ENCODE data around the gene FAM221A. TPM values are rescaled to one million over a fixed set of nuclear protein-coding genes. Genes with fewer than 3 reads are reported as not detected.

FAM221A gene
- total and polyA plus RNA-seq, 9 of the 15 experiments (the other 6 are each of a cell fraction or from before 2014, with no cell fraction given): not detected

GRCh38 chr7:23680414-23681405 is 711 bp downstream of the FAM221A start:
- CTCF ChIA-PET (ENCODE audit: low intra/inter-chr PET ratio): no interaction called here
- no peak for FAIRE-seq
- H3K4me3 ChIP-seq: no peak overlapping the region
- TF ChIP-seq, protein P1, sequence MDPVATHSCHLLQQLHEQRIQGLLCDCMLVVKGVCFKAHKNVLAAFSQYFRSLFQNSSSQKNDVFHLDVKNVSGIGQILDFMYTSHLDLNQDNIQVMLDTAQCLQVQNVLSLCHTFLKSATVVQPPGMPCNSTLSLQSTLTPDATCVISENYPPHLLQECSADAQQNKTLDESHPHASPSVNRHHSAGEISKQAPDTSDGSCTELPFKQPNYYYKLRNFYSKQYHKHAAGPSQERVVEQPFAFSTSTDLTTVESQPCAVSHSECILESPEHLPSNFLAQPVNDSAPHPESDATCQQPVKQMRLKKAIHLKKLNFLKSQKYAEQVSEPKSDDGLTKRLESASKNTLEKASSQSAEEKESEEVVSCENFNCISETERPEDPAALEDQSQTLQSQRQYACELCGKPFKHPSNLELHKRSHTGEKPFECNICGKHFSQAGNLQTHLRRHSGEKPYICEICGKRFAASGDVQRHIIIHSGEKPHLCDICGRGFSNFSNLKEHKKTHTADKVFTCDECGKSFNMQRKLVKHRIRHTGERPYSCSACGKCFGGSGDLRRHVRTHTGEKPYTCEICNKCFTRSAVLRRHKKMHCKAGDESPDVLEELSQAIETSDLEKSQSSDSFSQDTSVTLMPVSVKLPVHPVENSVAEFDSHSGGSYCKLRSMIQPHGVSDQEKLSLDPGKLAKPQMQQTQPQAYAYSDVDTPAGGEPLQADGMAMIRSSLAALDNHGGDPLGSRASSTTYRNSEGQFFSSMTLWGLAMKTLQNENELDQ (CRISPR knock-in tag; IDR thresholded peaks at IDR 0.05; ENCODE audit: borderline replicate concordance): no peak
- TF ChIP-seq SRSF1 (IDR thresholded peaks at IDR 0.05; ENCODE audit: low read depth, low read length): no peak
- TF ChIP-seq TAF7 (tag; IDR thresholded peaks at IDR 0.05): no peak
- no peak for TF ChIP-seq CREB1 (IDR thresholded peaks at IDR 0.05)
- TF ChIP-seq CREB1 (CRISPR knock-in tag; IDR thresholded peaks at IDR 0.05): no peak
- no peak for TF ChIP-seq ESRRB (CRISPR knock-in tag; IDR thresholded peaks at IDR 0.05; ENCODE audit: borderline replicate concordance)
- no peak for TF ChIP-seq ZNF668 (CRISPR knock-in tag; IDR thresholded peaks at IDR 0.05)
- no peak for TF ChIP-seq PRPF4 (IDR thresholded peaks at IDR 0.05; ENCODE audit: insufficient read depth, low read depth, low read length, poor library complexity, severe bottlenecking)
- no peak for TF ChIP-seq RNF2 (IDR thresholded peaks at IDR 0.05)
- no peak for TF ChIP-seq NFATC3 (IDR thresholded peaks at IDR 0.05)
- TF ChIP-seq ZNF212 (CRISPR knock-in tag; IDR thresholded peaks at IDR 0.05): no peak
- no peak for TF ChIP-seq ZC3H4 (CRISPR knock-in tag; IDR thresholded peaks at IDR 0.05; ENCODE audit: borderline replicate concordance)
- TF ChIP-seq, protein P2, sequence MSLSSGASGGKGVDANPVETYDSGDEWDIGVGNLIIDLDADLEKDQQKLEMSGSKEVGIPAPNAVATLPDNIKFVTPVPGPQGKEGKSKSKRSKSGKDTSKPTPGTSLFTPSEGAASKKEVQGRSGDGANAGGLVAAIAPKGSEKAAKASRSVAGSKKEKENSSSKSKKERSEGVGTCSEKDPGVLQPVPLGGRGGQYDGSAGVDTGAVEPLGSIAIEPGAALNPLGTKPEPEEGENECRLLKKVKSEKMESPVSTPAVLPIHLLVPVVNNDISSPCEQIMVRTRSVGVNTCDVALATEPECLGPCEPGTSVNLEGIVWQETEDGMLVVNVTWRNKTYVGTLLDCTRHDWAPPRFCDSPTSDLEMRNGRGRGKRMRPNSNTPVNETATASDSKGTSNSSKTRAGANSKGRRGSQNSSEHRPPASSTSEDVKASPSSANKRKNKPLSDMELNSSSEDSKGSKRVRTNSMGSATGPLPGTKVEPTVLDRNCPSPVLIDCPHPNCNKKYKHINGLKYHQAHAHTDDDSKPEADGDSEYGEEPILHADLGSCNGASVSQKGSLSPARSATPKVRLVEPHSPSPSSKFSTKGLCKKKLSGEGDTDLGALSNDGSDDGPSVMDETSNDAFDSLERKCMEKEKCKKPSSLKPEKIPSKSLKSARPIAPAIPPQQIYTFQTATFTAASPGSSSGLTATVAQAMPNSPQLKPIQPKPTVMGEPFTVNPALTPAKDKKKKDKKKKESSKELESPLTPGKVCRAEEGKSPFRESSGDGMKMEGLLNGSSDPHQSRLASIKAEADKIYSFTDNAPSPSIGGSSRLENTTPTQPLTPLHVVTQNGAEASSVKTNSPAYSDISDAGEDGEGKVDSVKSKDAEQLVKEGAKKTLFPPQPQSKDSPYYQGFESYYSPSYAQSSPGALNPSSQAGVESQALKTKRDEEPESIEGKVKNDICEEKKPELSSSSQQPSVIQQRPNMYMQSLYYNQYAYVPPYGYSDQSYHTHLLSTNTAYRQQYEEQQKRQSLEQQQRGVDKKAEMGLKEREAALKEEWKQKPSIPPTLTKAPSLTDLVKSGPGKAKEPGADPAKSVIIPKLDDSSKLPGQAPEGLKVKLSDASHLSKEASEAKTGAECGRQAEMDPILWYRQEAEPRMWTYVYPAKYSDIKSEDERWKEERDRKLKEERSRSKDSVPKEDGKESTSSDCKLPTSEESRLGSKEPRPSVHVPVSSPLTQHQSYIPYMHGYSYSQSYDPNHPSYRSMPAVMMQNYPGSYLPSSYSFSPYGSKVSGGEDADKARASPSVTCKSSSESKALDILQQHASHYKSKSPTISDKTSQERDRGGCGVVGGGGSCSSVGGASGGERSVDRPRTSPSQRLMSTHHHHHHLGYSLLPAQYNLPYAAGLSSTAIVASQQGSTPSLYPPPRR (CRISPR knock-in tag; IDR thresholded peaks at IDR 0.05; ENCODE audit: borderline replicate concordance): no peak
- no peak for TF ChIP-seq CHD1 (IDR thresholded peaks at IDR 0.05; ENCODE audit: low read length)
- no peak for TF ChIP-seq STAT5B (CRISPR knock-in tag; IDR thresholded peaks at IDR 0.05)
- no peak for TF ChIP-seq SIN3B (IDR thresholded peaks at IDR 0.05; ENCODE audit: low read depth)

More at GRCh38 chr7:23680414-23681405, 711 bp downstream of the FAM221A start:
- H3K4me1 ChIP-seq (replicated peaks in 1 of 2; ENCODE audit: control insufficient read depth in 2 of 2, insufficient read depth in 2 of 2, low read length in 2 of 2): peaks cover 0 to 6% of the 10 kb centered on the region in 2 experiments; a peak in 1 of 5 replicates
- H3K9me3 ChIP-seq (replicated peaks; ENCODE audit: control insufficient read depth, insufficient read depth, low read depth, low read length): no peaks in the 10 kb centered on the region
- H3K36me3 ChIP-seq (ENCODE audit: control insufficient read depth, insufficient read depth, low read length): no peaks in the 10 kb centered on the region
- H4K20me1 ChIP-seq (replicated peaks; ENCODE audit: control insufficient read depth, insufficient read depth, low read length): no peaks in the 10 kb centered on the region
- no peaks in the 10 kb centered on the region for H3K9me1 ChIP-seq (ENCODE audit: control insufficient read depth, insufficient read depth, low read length)
- POLR2A ChIA-PET: interaction anchor here (1.0 kb wide), 1 partner anchor 23 kb away, joined by 3 read pairs; no protein-coding TSS in a partner anchor
- no peak overlapping the region for H3K9ac ChIP-seq (ENCODE audit: insufficient read depth in 1 of 2, low read depth in 2 of 2, low read length in 2 of 2)
- no peaks in the 10 kb centered on the region for H3K79me2 ChIP-seq (ENCODE audit: control insufficient read depth, insufficient read depth, low read length)
- intact Hi-C loops (cut with micrococcal nuclease): no loop called here
- no peak overlapping the region for H2AFZ ChIP-seq (ENCODE audit: low read depth, low read length)
- 43% methylated on average over 33 of the region's 42 CpGs for whole genome bisulfite sequencing (ENCODE audit: insufficient coverage, low coverage, missing lambda C conversion rate)
- 0 out of 5 replicates have a peak, but pooled peaks cover 0 to 3% of the 10 kb centered on the region in 2 experiments for H3K27me3 ChIP-seq (ENCODE audit: control insufficient read depth in 2 of 2, insufficient read depth in 2 of 2, low read length in 2 of 2)
- H3K4me2 ChIP-seq (ENCODE audit: insufficient read depth, low read length): no peak overlapping the region
- H3K27ac ChIP-seq (ENCODE audit: extremely low read depth, low read depth, low read length): no peak overlapping the region
- BruUV-seq (replicated peaks): no TSS peak
- DNase-seq (ENCODE audit: extremely low read depth in 1 of 4, low spot score in 3 of 4) (no peak), ATAC-seq (no peak)
- in situ Hi-C loops (cut with MboI): no loop called here

Data from K562 (cell line).